ENCODE measurements around the gene BBS12. TPM values are rescaled to one million over a fixed set of nuclear protein-coding genes. Genes with fewer than 3 reads are reported as not detected.
A peak's percentile ranks its signal among the peaks of the same experiment; 100 is the strongest.

The BBS12 gene
- total and polyA plus RNA-seq, 2 donors (not counting 1 experiment from before 2014, with no cell fraction given): 3.6 to 8.4 TPM

DNA sequence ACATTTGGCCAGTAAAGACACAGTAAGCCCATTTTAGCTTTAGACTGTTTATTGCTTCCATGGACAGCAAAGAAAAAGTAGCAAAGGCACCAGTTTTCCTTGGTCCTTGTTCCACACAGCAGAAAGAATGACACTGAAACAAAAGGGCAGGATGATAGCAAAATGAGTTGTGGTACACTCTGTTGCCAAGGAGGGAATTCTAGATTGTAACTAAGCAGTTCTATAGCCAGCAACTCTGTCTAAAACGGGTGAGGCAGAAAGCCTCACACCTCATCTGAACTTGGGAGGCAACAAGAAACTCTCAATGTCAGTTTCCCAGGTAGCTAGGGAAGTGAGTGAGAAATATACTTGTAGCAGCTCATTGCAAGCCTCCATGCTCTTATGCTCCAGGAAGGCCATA is 39.2 kb downstream of the BBS12 start:
- no peak overlapping the region for H3K9ac ChIP-seq (ENCODE audit: insufficient read depth, low read length)
- no peak overlapping the region for H3K4me2 ChIP-seq (ENCODE audit: extremely low read depth, insufficient read depth, low read length)
- no peak for DNase-seq (ENCODE audit: low read depth in 2 of 2)
- no peaks in the 10 kb centered on the region for H4K20me1 ChIP-seq (ENCODE audit: control insufficient read depth, extremely low read depth, insufficient read depth, low read length)
- no peaks in the 10 kb centered on the region for H3K79me2 ChIP-seq (ENCODE audit: control insufficient read depth, insufficient read depth, low read length)
- H3K4me1 ChIP-seq (ENCODE audit: control insufficient read depth, extremely low read depth, insufficient read depth, low read length): peaks cover 7% of the 10 kb centered on the region
- no peaks in the 10 kb centered on the region for H3K9me3 ChIP-seq (ENCODE audit: control insufficient read depth, insufficient read depth, low read depth, low read length)
- no peak for TF ChIP-seq EZH2 (IDR thresholded peaks at IDR 0.05; ENCODE audit: low read length, missing control alignments)
- TF ChIP-seq, protein P1, sequence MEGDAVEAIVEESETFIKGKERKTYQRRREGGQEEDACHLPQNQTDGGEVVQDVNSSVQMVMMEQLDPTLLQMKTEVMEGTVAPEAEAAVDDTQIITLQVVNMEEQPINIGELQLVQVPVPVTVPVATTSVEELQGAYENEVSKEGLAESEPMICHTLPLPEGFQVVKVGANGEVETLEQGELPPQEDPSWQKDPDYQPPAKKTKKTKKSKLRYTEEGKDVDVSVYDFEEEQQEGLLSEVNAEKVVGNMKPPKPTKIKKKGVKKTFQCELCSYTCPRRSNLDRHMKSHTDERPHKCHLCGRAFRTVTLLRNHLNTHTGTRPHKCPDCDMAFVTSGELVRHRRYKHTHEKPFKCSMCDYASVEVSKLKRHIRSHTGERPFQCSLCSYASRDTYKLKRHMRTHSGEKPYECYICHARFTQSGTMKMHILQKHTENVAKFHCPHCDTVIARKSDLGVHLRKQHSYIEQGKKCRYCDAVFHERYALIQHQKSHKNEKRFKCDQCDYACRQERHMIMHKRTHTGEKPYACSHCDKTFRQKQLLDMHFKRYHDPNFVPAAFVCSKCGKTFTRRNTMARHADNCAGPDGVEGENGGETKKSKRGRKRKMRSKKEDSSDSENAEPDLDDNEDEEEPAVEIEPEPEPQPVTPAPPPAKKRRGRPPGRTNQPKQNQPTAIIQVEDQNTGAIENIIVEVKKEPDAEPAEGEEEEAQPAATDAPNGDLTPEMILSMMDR (conservative IDR thresholded peaks at IDR 0.05 in 1 of 2, IDR thresholded peaks at IDR 0.05 in 1 of 2; ENCODE audit: low read depth in 1 of 2, low read length in 2 of 2): no peak
- H2AFZ ChIP-seq (ENCODE audit: low read length): peak overlapping the region; percentile 50
- no peak overlapping the region for H3K4me3 ChIP-seq (replicated peaks in 1 of 4; ENCODE audit: control extremely low read depth in 1 of 4, insufficient read depth in 1 of 4, low read depth in 3 of 4, low read length in 4 of 4)
- H3K36me3 ChIP-seq (ENCODE audit: control insufficient read depth, insufficient read depth, low read length): no peaks in the 10 kb centered on the region
- H3K27ac ChIP-seq (ENCODE audit: insufficient read depth, low read length): no peak overlapping the region
- H3K27me3 ChIP-seq (ENCODE audit: control insufficient read depth, insufficient read depth, low read length): no peaks in the 10 kb centered on the region

DNA sequence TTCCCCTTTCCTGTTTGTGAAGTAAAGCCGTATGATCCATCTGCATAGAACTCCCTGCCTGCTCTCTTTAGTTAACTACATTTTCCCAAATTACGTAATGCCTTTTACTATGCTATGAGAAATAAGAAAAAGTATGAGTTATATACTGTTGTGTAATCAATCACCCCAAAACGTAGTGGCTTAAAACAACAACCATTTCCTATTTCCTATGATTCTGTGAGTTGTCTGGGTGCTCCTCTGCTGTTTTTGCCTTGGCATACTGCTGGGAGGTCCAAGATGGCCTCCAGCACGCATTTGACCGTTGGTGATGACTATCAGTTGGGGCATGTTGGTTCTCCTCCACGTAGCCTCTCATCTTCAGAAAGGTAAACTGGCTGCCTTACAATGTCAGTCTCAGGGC is 39.8 kb downstream of the BBS12 start:
- Histone ChIP-seq H3K79me2 (ENCODE audit: control insufficient read depth, insufficient read depth, low read length) (no peaks in the 10 kb centered on the region), H3K4me3 (replicated peaks in 1 of 4; ENCODE audit: control extremely low read depth in 1 of 4, insufficient read depth in 1 of 4, low read depth in 3 of 4, low read length in 4 of 4) (no peak overlapping the region), H2AFZ (ENCODE audit: low read length) (peak overlapping the region; percentile 10), H3K9ac (ENCODE audit: insufficient read depth, low read length) (no peak overlapping the region), H3K4me2 (ENCODE audit: extremely low read depth, insufficient read depth, low read length) (no peak overlapping the region), H3K36me3 (ENCODE audit: control insufficient read depth, insufficient read depth, low read length) (no peaks in the 10 kb centered on the region), H4K20me1 (ENCODE audit: control insufficient read depth, extremely low read depth, insufficient read depth, low read length) (no peaks in the 10 kb centered on the region), H3K4me1 (ENCODE audit: control insufficient read depth, extremely low read depth, insufficient read depth, low read length) (peaks cover 9% of the 10 kb centered on the region), H3K9me3 (ENCODE audit: control insufficient read depth, insufficient read depth, low read depth, low read length) (no peaks in the 10 kb centered on the region), H3K27ac (ENCODE audit: insufficient read depth, low read length) (no peak overlapping the region), H3K27me3 (ENCODE audit: control insufficient read depth, insufficient read depth, low read length) (no peaks in the 10 kb centered on the region)
- no peak for TF ChIP-seq EZH2 (IDR thresholded peaks at IDR 0.05; ENCODE audit: low read length, missing control alignments)
- TF ChIP-seq, protein P1 (conservative IDR thresholded peaks at IDR 0.05 in 1 of 2, IDR thresholded peaks at IDR 0.05 in 1 of 2; ENCODE audit: low read depth in 1 of 2, low read length in 2 of 2): no peak
- DNase-seq (ENCODE audit: low read depth in 2 of 2): peak in 1 of 2 donors; percentile 35

DNA sequence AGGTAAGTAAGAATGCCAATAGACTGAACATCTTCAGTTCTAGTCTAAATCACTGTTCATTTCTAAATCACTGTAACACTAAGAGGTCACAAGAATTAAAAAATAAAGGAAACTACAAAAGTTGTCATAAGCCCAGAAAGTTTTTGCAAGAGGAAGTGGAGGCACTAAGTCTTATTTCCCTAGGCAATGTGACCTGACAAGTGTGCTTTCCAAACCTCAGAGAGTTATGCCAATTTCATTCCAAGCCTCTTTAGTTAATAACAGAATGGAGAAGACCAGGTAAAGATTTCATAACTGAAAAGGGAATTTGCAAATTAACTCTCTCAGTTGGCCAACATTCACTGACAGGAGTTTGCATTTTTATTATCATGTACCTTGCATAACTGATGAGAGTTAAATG is 40.5 kb downstream of the BBS12 start:
- H3K79me2 ChIP-seq (ENCODE audit: control insufficient read depth, insufficient read depth, low read length): no peaks in the 10 kb centered on the region
- no peak for DNase-seq (ENCODE audit: low read depth in 2 of 2)
- H3K4me3 ChIP-seq (replicated peaks in 1 of 4; ENCODE audit: control extremely low read depth in 1 of 4, insufficient read depth in 1 of 4, low read depth in 3 of 4, low read length in 4 of 4): no peak overlapping the region
- no peaks in the 10 kb centered on the region for H3K36me3 ChIP-seq (ENCODE audit: control insufficient read depth, insufficient read depth, low read length)
- no peaks in the 10 kb centered on the region for H3K9me3 ChIP-seq (ENCODE audit: control insufficient read depth, insufficient read depth, low read depth, low read length)
- H4K20me1 ChIP-seq (ENCODE audit: control insufficient read depth, extremely low read depth, insufficient read depth, low read length): no peaks in the 10 kb centered on the region
- peaks cover 9% of the 10 kb centered on the region for H3K4me1 ChIP-seq (ENCODE audit: control insufficient read depth, extremely low read depth, insufficient read depth, low read length)
- H2AFZ ChIP-seq (ENCODE audit: low read length): no peak overlapping the region
- TF ChIP-seq, protein P1 (conservative IDR thresholded peaks at IDR 0.05 in 1 of 2, IDR thresholded peaks at IDR 0.05 in 1 of 2; ENCODE audit: low read depth in 1 of 2, low read length in 2 of 2): no peak
- no peak overlapping the region for H3K4me2 ChIP-seq (ENCODE audit: extremely low read depth, insufficient read depth, low read length)
- H3K9ac ChIP-seq (ENCODE audit: insufficient read depth, low read length): no peak overlapping the region
- no peak overlapping the region for H3K27ac ChIP-seq (ENCODE audit: insufficient read depth, low read length)
- no peaks in the 10 kb centered on the region for H3K27me3 ChIP-seq (ENCODE audit: control insufficient read depth, insufficient read depth, low read length)

All from fibroblast of lung (primary cell).